Activated CD8-positive, alpha-beta memory T cell treated with anti-CD3 and anti-CD28 coated beads, Interleukin-2, amount 50 U/mL, for 48 hours (primary cell): ENCODE measurements around the gene ARTN.
A peak's percentile ranks its signal among the peaks of the same experiment; 100 is the strongest.

ENCODE experiments used
- DNase-seq: peaks from one replicate; pipeline ENCODE4 v3.0.0-alpha.2; 2020

The ARTN gene

DNA sequence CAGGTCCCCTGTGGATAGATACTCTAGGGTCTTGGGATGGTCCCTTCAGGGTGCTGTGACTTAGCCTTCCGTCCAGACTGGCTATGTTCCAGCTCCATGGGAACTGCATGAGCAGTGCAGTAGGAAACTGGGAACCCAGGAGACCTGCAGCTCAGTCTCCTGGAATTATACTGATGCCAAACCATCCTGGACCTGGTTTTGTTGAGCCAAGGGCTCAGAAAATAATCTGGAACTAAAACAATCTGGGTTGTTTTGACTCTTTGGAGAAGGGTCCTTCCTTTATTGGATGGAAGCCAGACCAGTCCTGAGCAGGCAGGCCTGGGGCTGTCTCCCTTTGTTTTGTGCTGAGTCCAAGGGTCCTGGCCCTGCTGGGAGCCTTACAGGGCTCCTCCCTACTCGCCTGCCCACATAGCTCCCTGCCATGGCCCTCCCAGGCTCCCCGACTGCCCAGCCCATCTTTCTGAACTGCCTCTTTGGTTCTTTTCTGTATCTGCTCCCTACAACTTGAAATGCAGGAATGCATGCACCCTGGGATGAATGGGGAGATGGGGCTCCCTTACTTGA is 14.4 kb downstream of the ARTN start:
- no peak for DNase-seq

DNA sequence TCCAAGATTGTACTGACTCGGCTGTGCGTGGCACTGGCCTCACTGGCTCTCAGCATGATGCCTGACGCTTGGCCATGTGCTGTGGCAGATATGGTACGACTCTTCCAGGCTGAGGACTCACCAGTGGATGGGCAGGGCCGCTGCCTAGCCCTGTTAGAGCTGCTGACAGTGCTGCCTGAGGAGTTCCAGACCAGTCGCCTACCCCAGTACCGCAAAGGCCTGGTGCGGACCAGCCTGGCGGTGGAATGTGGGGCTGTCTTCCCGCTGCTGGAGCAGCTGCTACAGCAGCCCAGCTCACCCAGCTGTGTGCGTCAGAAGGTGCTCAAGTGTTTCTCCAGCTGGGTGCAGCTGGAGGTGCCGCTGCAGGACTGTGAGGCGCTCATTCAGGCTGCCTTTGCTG is 16.1 kb downstream of the ARTN start:
- DNase-seq = no peak

DNA sequence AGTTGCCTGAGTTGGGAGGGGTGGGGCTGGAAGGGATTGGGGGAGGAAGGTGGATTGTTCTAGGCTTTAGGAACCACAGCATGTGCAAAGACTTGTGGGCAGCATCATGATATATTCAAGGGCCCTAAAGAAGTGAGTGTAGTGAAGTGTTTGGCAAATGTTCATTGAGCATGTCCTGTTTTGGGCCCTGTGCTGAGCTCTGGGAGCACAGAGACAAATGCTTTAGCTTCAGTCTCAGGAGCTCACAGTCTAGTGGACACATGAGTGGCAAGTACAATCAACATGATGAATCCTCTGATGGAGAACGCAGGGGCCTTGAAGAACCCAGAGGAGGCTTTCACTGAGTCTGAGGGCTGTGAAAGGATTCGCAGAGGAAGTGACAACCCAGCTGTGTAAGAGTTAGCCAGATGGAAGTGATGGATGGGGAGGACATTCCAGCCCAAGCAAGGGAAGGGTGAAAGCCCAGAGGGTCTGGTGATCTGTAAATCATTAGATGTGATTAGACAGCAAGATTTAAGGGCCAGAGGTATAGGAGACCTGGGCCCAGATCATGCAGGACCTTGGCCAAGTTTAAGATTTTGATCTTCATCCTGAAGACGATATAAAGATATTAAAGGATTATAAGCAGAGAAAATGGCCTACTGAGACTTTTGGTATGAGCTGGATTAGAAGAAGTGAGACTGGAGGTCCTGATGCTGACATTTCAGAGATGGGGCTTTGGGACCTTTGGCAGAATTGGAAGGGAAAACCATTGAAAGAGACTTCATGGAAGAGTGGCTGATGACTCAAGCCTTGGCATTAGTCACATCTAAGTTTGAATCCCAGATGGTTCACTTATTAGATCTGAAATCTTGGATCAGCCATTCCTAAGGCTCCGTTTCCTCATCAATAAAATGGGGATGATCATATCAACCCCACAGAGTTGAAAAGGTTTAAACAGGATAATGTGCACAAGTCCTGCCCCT is 17.7 kb downstream of the ARTN start:
- no peak for DNase-seq

DNA sequence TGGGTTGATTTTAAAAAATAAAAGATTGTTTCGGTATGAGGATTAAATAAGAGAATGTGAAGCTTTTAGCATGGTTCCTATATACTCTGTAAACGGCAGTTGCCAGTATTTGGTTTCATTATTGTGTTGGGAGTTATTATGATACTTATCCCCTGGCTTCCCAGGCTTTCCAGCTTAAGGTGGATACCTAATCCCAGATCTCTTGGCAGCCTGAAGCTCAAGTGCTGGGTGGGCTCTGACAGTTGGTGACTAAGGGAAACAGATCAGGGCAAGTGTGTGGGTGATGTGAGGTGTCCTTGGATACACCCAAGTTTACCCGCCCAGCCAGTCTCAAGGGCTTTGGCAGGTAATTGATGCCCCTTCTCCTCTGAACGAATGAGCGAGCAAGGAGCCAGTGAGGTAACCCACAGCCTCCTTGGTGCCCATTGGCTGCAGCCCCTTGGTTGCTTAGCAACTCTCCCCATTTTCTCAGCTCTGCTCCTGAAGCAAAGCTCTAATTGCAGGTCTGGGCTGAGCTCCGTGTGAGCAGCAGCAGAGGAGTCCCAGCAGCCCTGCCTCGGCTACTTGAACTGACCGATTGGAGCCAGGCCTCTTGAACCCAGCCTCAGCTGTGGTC is 19.2 kb downstream of the ARTN start:
- no peak for DNase-seq

DNA sequence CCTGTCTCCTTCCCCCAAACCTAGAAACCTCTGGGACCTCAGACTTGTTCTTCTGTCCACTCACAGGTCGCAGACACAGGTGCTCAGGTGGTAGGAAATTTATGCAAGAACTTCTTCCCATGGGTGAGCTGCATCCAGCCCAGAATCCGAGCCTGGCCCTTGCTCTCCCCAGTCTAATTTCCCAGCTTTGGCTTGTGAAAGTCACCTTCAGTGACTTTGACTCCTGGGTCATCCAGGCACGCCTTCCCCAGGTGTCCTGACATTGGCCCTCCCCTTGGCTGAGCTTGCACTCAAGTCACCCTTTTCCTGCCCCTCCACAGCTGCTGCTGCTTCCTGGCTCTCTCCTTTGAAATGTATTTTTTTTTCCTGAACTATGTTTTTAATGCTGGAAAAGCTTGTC is 19.8 kb downstream of the ARTN start:
- DNase-seq = no peak

DNA sequence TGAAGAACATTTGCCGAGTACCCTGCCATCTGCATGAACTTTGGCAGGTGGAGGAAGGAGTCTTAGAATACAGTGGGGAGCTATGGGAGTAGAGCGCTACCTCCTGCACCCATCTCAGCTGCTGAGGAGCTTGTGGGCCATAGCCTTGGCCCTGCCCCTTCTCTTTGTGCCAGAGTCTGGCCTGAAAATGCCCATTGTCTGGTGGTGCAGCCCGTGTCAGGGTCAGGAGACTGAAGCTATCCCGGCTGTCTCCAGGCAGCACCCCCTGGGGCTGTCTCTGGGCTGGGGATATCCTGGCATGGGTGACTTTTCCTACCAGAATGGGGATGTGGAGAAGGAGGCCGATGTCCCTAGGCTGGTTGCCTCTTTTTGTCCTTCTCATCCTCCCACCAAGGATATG is 20.4 kb downstream of the ARTN start:
- no peak for DNase-seq

DNA sequence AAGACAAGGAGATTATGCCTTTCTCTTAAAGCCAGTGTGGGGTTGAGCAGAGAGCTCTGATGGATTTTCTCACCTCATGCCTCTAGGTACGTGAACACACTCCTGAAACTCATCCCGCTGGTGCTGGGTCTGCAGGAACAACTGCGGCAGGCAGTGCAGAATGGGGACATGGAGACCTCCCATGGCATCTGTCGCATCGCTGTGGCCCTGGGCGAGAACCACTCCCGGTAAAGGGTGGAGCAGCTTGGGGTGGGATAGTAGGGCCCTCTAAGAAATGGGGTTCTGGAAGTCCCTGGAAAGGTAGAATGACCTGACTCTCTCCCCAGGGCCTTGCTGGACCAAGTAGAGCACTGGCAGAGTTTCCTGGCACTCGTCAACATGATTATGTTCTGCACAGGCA is 22.6 kb downstream of the ARTN start:
- DNase-seq = no peak

DNA sequence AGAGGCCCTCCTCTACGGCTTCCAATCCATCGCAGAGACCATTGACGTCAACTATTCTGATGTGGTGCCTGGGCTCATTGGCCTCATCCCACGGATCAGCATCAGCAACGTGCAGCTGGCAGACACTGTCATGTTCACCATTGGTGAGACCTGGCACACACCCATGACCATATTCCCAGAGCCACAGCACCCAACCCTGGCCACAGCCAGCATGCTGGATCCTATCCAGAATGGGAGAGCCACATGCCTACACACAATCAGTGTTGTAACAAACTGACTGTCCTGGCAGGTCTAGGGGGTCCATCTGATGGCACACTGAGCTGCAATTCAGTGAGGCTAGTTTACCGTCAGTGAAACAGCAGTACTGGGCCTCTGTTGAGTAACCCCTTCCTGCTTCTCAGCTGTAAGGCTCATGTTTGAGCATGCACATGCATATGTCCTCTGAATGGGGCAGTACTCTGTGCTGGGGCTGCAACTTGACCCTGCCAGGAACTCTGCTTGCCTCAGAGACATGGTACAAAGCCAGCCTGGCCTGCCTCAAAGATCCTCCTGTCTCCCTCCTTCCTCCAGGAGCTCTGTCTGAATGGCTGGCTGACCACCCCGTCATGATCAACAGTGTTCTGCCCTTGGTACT is 23.9 kb downstream of the ARTN start:
- DNase-seq = no peak

DNA sequence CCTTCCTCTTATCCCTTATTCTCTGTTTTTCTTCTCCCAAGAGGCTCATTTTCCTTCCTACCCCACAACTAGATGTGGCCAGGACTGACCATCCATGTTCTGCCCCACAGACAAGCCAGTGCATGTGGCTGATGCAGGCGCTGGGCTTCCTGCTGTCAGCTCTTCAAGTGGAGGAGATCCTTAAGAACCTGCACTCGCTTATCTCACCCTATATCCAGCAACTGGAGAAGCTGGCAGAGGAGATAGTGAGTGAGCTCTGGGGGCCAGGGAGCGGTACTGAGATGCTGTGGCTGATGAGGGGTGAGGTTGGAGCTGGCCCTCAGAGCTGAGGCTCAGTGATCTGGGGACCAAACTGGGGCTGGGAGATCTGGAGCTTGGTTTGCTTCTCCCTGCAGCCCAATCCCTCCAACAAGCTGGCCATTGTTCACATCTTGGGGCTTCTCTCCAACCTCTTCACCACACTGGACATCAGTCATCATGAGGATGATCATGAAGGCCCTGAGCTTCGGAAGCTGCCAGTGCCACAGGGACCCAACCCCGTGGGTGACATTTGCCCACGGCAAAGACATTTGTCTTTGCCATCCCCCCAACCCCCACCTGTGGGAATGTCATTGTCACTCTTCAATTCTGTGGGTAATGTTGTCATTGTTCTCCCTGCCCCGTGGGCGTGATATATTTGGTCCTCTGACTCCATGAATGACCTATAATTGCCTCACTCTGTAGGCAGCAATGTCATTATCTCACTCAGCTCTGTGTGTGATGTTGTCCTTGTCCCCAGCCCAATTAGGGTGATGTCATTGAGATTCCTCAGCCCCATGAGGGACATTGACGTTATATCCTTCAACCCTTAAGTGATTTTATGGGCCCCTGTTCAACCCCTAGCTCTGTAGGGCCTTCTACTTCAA is 25.0 kb downstream of the ARTN start:
- no peak for DNase-seq

DNA sequence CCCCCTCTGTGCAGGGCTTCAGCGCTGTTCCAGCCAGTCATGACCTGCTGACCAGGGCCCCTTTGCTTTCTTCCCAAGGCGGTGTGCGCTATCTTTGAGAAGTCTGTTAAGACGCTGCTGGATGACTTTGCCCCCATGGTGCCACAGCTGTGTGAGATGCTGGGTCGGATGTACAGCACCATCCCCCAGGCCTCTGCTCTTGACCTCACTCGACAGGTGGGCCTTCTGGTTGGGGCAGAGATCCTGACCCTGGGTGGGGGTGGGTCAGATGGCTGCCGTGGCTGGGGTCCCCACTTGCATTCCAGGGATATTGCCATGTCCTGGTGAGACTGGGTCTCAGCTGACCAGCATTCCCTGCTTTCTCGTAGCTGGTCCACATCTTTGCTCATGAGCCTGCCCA is 27.2 kb downstream of the ARTN start:
- no peak for DNase-seq

DNA sequence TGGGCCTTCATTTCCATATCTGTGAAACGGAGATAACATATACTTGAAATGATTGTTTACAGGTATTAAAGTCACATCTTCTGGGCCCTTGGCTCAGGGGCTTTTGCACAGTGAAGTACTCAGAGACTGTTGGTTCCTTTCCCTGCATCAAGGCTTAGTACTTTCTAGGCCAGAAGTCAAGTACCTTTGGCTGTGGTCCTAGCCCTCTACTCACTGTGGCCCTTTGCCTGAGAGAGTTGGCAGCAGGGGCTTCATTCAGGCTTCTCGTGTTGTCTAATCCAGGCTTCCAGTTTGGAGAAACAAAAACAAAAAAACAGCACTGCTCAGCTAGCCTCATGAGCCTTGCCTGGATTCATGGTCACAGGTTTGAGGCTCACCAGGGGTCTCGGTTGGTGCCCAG is 28.1 kb downstream of the ARTN start:
- DNase-seq = no peak

DNA sequence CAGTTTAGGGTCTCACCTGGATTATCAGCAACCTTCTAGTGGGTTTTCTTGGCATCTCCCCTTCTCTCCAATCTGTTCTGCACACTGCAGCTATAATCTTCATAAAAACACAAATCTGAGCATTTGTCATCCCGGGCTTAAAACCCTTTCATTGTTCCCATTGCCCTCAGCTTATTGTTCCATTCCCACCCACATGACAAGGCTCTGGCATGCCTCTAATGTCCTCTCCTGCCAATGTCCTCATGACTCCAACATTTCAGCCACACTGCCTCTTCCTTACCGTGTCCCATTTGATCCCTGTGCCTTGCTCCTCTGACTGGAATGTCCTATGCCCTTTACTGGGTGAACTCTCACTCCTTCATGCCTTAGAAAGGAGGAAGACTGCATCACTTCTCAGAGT is 28.7 kb downstream of the ARTN start:
- no peak for DNase-seq

DNA sequence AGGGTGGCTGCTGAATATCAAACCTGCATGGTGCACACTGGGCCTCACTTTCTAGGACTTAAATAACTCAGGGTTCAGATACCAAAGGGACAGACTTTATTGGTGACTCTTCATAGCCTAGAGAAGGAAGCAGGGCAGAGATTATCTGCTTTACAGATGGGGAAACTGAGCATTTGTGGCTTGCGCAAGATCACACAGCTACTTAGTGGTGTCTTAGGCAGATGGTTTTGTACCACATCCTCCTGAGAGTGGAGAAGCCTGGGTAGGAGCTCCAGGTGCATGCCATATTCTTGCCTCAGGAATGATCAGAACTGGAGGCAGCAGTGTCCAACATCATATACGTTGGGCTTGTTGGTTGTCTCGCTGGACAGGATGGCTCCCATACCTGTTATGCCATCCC is 29.4 kb downstream of the ARTN start:
- no peak for DNase-seq

DNA sequence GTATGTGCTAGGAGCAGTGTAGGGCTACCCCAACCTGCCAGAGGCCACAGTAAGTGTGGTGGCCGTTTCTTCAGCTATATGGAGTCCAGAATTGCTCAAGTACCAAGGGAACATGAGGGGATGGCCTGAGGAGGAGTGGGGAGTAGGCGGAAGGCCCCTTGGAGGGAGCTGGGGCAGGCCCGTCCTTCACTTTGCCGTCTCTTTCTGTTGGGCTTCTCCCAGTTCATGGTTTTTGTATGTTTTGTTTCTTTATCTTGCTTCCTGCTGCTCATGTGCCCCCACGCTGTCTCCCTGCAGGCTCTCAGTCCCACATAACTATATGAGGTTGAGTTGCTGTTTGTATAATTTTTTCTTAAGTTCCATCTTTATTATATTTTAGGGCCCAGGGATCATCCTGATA is 30.3 kb downstream of the ARTN start:
- no peak for DNase-seq

DNA sequence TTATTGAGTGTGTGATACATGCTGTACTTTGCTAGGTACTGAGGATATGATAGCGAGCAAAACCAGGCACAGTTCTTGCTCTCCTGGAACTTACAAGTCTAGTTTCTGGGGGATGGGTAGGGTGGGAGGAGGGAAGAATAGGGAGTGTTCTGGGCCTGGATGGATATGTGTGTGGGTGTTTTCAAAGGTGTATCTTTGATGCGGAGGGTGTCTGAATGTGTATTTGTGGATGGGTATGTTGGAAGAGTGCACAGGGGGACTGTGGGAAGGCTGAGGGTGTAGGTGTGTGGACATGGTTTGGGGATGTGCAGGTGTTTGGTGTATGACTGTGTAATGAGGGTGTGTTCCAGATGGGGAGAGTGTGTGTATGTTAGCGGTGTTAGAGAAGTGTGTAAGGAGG is 31.7 kb downstream of the ARTN start:
- no peak for DNase-seq

DNA sequence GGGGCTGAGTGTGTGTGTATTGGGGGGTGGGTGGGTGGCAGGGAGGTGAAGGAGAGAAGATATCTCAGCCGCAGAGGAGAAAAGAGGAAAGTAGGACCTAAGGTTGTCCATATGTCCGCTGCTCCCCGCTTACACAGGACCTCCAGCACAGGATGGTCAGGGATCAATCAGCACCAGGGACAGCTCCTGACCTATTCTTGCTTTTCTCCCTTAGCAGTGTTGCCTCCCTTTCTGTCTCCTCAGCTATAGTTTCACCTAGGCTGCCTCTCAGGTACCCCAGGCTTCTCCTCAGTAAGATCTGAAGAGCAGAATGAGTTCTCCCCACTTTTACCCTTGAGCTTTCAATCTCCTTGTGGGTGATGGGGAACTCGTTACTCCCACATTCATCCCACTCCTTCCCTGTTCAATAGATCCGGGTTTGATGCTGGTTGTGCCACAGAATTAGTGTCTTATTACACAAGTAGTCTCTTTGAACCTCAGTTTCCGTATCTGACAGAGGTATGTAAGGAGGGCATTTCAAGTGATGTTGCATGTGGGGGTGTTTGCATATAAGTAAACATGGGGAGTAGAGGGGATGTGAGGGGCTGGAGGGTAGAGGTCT is 34.8 kb downstream of the ARTN start:
- no peak for DNase-seq

DNA sequence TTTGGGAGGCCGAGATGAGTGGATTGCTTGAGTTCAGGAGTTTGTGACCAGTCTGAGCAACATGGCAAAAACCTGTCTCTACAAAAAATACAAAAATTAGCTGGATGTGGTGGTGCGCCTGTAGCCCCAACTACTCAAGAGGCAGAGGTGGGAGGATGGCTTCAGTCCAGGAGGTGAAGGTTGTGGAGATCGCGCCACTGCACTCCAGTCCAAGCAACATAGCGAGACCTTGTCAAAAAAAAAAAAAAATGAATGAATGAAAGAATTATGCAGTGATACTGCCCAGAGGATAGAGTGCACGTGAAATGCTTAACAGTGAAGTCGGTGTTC is 35.8 kb downstream of the ARTN start:
- no peak for DNase-seq

DNA sequence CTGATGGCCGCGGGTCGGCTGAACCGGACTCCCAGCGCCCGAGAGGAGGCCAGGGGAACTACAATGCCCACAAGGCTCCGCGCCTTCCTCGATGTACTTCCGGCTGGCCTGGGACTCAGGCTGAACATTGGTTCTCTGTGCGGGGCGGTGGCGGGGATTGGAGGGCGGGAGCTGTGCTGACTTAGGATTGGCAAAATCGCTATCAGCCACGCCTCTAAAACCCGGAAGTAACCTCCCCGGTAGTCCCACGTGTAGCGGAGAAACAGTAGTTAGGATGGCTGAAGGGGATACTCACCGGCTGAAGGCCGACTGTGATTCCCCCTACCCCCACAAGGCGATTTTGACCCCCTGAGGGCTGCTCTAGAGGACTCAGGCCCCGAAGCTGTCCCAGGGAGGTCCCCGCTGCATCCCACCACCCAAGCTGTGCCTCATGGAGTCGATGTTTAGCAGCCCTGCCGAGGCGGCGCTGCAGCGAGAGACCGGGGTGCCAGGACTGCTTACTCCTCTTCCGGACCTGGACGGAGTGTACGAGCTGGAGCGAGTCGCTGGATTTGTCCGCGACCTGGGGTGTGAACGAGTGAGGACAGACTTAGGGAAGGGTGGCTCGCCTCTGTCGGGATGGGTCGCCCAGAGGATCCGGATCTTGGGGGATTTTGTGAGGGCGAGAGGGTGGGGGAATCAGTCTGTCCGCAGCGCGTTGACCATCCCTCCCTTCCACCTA is 36.3 kb downstream of the ARTN start, which contains the start of gene DPH2:
TSS of gene DPH2 (plus strand) at position 265 of the 721 bp plus-strand sequence. CDS start at position 431, 166 bp downstream.
- DNase-seq = peak; percentile 95

DNA sequence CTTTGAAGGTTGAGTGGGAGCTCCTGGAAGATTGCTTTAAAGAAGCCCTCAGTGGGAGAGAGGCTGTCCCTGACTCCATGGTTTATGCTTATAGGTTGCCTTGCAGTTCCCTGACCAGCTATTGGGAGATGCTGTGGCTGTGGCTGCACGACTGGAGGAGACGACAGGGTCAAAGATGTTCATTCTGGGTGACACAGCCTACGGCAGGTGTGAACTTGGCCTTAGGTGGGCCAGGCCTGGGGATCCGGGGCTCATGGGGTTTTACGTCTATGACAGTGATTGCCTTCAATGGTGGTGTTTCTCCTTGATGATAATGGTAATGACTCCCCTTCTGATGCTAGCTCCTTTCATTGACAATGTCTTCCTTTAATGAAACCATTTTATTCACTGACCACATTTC is 36.9 kb downstream of the ARTN start:
- DNase-seq = no peak

DNA sequence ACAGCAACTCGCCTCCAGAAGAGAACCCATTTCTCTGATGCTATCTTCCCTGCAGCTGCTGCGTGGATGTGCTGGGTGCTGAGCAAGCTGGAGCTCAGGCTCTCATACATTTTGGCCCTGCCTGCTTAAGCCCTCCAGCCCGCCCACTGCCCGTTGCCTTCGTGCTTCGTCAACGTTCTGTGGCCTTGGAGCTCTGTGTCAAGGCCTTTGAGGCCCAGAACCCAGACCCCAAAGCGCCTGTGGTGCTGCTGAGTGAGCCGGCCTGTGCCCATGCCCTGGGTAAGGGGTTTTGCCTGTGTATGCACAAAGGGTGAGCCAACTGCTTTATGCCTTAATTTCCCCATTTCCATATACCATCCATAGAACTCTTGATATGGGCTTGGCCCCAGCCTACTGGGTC is 37.3 kb downstream of the ARTN start:
- DNase-seq = no peak

DNA sequence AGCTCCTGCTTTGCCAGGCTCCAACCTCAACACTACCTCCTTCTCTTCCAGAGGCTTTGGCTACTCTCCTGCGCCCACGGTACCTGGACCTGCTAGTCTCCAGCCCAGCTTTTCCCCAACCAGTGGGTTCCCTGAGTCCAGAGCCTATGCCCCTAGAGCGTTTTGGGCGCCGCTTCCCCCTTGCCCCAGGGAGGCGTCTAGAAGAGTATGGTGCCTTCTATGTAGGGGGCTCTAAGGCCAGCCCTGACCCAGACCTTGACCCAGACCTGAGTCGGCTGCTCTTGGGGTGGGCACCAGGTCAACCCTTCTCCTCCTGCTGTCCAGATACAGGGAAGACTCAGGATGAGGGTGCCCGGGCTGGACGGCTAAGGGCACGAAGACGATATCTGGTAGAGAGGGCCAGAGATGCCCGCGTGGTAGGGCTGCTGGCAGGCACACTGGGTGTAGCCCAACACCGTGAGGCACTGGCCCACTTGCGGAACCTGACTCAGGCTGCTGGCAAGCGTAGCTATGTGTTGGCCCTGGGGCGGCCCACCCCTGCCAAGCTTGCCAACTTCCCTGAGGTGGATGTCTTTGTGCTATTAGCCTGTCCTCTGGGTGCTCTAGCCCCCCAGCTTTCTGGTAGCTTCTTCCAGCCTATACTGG is 37.9 kb downstream of the ARTN start:
- no peak for DNase-seq
